GM19238 (cell line): Measurements from ENCODE around the gene MMS19.

Experiments
- DNase-seq: peaks from one replicate; pipeline ENCODE4 v3.0.0; 2011; ENCODE audit warnings: low spot score; ENCODE audit not compliant: insufficient read length

Gene MMS19

DNA sequence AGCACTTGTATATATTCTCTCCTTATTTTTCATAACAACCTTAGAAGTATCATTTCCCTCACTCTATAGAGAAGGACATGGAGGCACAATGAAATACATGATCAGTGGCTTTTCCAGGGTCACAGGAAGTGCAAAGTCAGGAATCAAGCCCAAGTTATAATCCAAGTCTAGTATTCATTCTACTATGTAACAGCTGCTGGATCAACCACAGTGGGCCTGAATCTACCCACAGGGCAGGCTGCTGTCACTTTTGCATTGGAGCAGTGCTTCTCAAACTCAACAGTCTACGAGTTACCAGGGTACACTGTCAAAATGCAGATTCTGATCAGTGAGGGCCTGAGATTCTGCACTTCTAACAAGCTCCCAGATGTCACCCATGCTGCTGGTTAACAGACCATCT lies 34.0 kb downstream of the MMS19 start:
- no peak for DNase-seq

DNA sequence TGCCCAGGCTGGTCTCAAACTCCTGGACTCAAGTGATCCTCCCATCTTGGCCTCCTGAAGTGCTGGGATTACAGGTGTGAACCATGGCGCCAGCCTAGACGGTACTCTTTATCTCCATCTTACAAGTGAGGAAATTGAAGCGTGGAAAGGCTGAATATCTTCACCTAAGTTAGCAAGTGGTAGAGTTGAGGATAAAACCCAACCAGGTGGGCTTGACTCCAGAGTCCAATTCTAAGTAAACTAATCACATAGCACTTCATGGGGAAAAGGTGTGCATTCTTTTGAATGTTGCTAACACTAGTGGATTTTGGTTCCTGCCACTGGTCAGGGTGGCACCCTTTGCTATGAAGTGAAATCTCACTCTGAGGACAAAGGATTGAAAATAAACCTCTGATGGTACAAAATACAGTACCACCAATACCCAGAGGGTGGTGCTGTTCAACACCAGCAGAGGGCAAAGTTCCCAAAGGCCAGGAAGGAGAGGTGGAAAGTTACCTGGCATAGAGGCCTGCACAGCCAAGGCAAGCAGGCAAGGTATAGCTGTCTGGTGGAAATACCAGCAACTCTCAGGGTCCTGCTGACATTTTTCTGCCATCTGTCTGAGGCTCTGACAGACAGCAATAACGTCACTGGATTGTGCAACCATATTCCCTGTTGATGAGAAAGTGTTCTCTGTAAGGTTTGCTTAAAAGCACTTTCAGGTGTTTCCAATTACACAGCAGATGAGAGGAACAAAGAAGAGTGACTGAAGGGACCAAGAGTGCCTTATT lies 34.7 kb downstream of the MMS19 start:
- DNase-seq, result peak; percentile 26

DNA sequence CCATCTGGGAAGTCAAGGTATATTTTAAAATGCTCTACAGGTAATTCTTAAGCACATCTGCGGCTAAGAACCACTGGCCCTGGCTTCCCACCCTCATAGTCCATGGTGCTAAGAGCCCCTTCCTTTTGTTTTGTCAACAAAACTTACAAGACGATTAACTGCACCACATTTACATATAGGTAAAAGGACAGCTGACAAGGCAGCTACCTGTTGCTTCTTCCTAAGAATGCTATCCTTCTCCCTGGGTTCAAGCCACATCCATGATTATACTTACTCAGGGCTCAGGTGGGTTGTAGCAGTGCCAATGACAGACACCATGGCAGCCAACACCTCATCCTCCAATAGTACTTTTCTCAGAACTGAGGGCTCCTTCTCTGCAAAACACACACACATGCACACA lies 35.9 kb downstream of the MMS19 start:
- DNase-seq, result no peak

GRCh38 chr10:97459933-97460332 lies 38.3 kb downstream of the MMS19 start:
- DNase-seq, result no peak

GRCh38 chr10:97459111-97459510 lies 39.1 kb downstream of the MMS19 start:
- no peak for DNase-seq

DNA sequence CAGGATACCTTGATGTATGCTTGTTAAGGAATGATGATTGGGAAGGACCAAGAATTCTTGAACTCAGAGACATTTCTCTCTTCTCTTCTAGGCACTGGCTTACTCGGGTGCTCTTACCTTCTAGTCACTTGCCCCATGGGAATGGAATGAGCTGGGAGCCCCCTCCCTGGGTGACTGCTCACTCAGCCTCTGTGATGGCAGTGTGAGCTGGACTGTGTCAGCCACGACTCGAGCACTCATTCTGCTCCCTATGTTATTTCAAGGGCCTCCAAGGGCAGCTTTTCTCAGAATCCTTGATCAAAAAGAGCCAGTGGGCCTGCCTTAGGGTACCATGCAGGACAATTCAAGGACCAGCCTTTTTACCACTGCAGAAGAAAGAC lies 41.5 kb downstream of the MMS19 start:
- no peak for DNase-seq

- DNase-seq, result no peak
These were observed 42.1 kb downstream of the MMS19 start for GRCh38 chr10:97456034-97456685.

- DNase-seq, result no peak
These were observed 43.7 kb downstream of the MMS19 start for GRCh38 chr10:97454330-97455036.

DNA sequence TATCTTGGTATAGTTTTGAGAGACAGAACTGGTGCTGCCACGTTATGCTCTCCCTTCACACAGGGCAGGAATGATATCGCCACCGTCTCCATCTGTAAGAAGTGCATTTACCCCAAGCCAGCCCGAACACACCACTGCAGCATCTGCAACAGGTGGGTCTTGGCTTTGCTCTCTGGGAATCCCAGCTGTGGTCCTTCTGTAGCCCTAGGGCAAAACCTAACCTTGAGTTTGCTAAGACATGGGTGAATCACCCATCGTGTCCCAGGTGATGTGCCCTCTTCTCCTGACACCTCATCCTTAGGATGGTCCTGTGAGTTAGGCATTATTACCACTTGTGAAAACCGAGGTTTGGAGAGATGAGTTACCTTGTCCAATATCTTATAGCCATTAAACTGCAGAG lies 45.9 kb downstream of the MMS19 start:
- no peak for DNase-seq

- no peak for DNase-seq
These were observed 46.6 kb downstream of the MMS19 start for GRCh38 chr10:97451605-97452004.

- DNase-seq, result no peak
These were observed 47.4 kb downstream of the MMS19 start for GRCh38 chr10:97450828-97451227.

GRCh38 chr10:97445722-97446639 lies 52.2 kb downstream of the MMS19 start, which contains the start of the genes EXOSC1 and ZDHHC16:
Gene EXOSC1, minus strand, starts transcription at chr10:97446006. Its CDS starts 21 bp downstream, at chr10:97445985.
Gene ZDHHC16, plus strand, starts transcription at chr10:97446175. Its CDS starts 5,501 bp downstream, at chr10:97451676.
- peak; percentile 97 for DNase-seq

DNA sequence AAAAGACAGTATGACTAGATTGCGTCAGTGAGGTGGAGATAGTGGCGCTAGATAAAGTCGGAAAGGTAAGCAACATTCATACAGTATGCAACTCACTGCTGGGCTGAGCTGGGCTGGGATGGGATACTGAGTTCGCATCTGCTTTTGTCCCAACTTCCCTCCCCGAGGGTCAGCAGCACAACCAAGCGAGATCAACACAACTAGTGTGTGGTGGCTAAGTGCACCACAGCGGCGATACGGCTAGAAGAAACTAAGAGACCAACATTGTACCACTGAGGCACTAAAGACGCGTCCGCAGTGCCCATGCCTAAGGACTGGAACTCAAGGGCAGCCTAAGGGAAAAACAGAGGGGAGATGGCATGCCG lies 52.9 kb downstream of the MMS19 start:
- DNase-seq, result no peak

- no peak for DNase-seq
These were observed 54.0 kb downstream of the MMS19 start for GRCh38 chr10:97444212-97444611.

- no peak for DNase-seq
These were observed 55.9 kb downstream of the MMS19 start for GRCh38 chr10:97442277-97442676.

GRCh38 chr10:97435211-97435610 lies 63.0 kb downstream of the MMS19 start:
- no peak for DNase-seq

GRCh38 chr10:97434557-97434956 lies 63.7 kb downstream of the MMS19 start:
- DNase-seq, result no peak

- DNase-seq, result no peak
These were observed 64.2 kb downstream of the MMS19 start for GRCh38 chr10:97434055-97434454.

DNA sequence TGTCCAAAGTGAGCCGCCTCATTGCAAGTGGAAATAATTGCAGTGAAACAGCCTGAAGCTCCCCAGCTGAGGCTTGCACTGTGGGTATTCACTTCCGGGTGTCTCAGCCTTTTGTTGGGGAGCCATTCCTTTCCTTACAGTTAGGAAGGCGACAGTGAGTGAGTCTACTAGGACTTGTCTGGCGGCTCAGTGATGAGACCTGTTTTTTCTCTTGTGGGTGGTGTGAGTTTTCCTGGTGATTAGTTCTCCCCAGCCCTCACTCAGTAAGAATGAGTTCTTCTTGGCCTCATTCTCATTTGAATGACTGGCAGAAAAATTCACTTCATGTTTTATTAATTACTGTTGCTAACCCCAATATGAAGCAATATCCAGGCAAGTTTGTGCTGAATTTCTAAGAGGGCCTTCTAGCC lies 69.6 kb downstream of the MMS19 start:
- no peak for DNase-seq

DNA sequence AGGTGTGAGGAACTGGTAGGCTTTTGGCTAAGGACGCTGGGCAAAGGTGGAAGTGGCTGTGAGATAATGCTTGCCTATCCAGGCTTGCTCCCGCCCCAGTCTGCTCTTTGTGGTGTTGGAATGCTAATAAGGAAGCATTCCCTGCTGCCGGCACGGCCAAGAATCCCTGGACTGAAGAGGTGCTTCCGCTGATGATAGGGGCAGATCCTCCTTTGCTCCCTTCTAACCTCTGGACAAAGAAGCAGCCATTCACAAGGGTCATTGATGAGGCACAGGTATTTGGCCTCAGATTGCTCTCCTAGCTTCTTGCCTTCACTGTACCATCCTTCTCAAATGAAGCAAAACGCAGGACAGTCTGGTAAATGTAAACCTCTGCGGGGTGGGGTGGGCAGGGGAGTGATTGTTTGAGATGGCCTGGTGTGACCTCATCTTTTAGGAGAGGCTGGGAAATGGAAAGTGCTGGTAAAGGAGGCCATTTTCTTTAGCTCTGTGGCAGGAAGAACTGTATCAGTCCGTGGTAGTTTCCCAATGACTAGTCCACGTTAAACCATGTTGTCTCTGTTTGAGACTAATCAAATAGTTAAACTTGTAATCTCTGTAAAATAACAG lies 70.5 kb downstream of the MMS19 start:
- DNase-seq, result no peak
